Caco-2 (cell line): ENCODE data around the gene KIF16B. TPM values are rescaled to one million over a fixed set of nuclear protein-coding genes. Genes with fewer than 3 reads are reported as not detected.

Experiments used
- BruUV-seq: library from RNA; stranded (reverse); fragments of 400-500 nt; replicated peaks from 2 replicates; lab custom pipeline; 2021; lab: Mats Ljungman, UMichigan
- CTCF ChIA-PET: fragments of 300-600 bp; sonication (Branson Sonifier 250); formaldehyde crosslinking; loops from one replicate; lab custom pipeline; 2022; ENCODE audit warnings: antibody characterized with exemption; lab: Charles Lee
- POLR2A ChIA-PET: fragments of 300-600 bp; sonication (Branson Sonifier 250); formaldehyde crosslinking; loops from one replicate; lab custom pipeline; 2022; ENCODE audit warnings: antibody characterized with exemption; lab: Charles Lee
- DNase-seq, 2 experiments: peaks; one replicate each; pipeline versions ENCODE4 v3.0.0 to v3.0.0-alpha.2; 2020 to 2022
- H3K27me3 ChIP-seq: replicated peaks from 2 replicates; pipeline ENCODE4 v1.6.0; 2011; ENCODE audit warnings: low read length; ENCODE audit not compliant: control insufficient read depth, insufficient read depth
- H3K36me3 ChIP-seq: 2 replicates; pipeline ENCODE4 v1.5.1; 2011; ENCODE audit warnings: low read length; ENCODE audit not compliant: control insufficient read depth, insufficient read depth
- H3K4me1 ChIP-seq: fragments of 250-450 bp; sonication (Bioruptor Pico); 2 replicates; pipeline ENCODE4 v1.5.1; 2020; ENCODE audit warnings: mild to moderate bottlenecking
- H3K4me3 ChIP-seq: 2 replicates; pipeline ENCODE4 v1.5.1; 2011; ENCODE audit warnings: low read depth, mild to moderate bottlenecking, control low read depth, low read length
- H3K9me3 ChIP-seq: fragments of 250-450 bp; sonication (Bioruptor Pico); 2 replicates; pipeline ENCODE4 v1.5.1; 2020; ENCODE audit warnings: mild to moderate bottlenecking, moderate library complexity
- H3K27ac Mint-ChIP-seq: one replicate; pipeline ENCODE4 v1.8.0; 2022; ENCODE audit warnings: mixed read lengths; ENCODE audit not compliant: unreplicated experiment
- H3K27me3 Mint-ChIP-seq: one replicate; pipeline ENCODE4 v1.8.0; 2022; ENCODE audit warnings: mixed read lengths; ENCODE audit not compliant: insufficient read depth, unreplicated experiment
- H3K36me3 Mint-ChIP-seq: one replicate; pipeline ENCODE4 v1.8.0; 2022; ENCODE audit warnings: mild to moderate bottlenecking, mixed read lengths; ENCODE audit not compliant: insufficient read depth, unreplicated experiment
- H3K4me1 Mint-ChIP-seq: one replicate; pipeline ENCODE4 v1.8.0; 2022; ENCODE audit warnings: low read depth, mixed read lengths; ENCODE audit not compliant: unreplicated experiment
- H3K4me3 Mint-ChIP-seq: one replicate; pipeline ENCODE4 v1.8.0; 2022; ENCODE audit warnings: mild to moderate bottlenecking, moderate library complexity, mixed read lengths; ENCODE audit not compliant: unreplicated experiment
- H3K9me3 Mint-ChIP-seq: one replicate; pipeline ENCODE4 v1.8.0; 2022; ENCODE audit warnings: mixed read lengths; ENCODE audit not compliant: unreplicated experiment
- intact Hi-C: fragments of 100-400 bp; cut with micrococcal nuclease; formaldehyde crosslinking; loops from one replicate; pipeline ENCODE4 v1.10.0; 2022; ENCODE audit not compliant: unreplicated experiment
- total RNA-seq: library from RNA; stranded (reverse); gene quantifications from 2 replicates; pipeline ENCODE4 v1.2.3, GENCODE V29; 2022
- TF ChIP-seq, protein P1 (sequence below), 2 experiments: fragments of 200-600 bp in 1 of 2; IDR thresholded peaks; 1 replicate in 1 of 2; 2 replicates in 1 of 2; pipeline versions ENCODE4 v1.5.1 to v1.8.0; 2011 to 2022; ENCODE audit warnings: antibody characterized with exemption in 1 of 2, control low read depth in 1 of 2, inconsistent platforms in 1 of 2, low read depth in 1 of 2, low read length in 1 of 2, mild to moderate bottlenecking in 1 of 2, moderate library complexity in 1 of 2; ENCODE audit not compliant: insufficient read depth in 1 of 2, severe bottlenecking in 1 of 2, unreplicated experiment in 1 of 2

KIF16B gene
- total RNA-seq, 1 experiment from 2014 or later = 11.3 TPM

- TF ChIP-seq, protein P1, sequence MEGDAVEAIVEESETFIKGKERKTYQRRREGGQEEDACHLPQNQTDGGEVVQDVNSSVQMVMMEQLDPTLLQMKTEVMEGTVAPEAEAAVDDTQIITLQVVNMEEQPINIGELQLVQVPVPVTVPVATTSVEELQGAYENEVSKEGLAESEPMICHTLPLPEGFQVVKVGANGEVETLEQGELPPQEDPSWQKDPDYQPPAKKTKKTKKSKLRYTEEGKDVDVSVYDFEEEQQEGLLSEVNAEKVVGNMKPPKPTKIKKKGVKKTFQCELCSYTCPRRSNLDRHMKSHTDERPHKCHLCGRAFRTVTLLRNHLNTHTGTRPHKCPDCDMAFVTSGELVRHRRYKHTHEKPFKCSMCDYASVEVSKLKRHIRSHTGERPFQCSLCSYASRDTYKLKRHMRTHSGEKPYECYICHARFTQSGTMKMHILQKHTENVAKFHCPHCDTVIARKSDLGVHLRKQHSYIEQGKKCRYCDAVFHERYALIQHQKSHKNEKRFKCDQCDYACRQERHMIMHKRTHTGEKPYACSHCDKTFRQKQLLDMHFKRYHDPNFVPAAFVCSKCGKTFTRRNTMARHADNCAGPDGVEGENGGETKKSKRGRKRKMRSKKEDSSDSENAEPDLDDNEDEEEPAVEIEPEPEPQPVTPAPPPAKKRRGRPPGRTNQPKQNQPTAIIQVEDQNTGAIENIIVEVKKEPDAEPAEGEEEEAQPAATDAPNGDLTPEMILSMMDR (IDR thresholded peaks at IDR 0.05; ENCODE audit: insufficient read depth in 1 of 2, low read depth in 1 of 2, low read length in 1 of 2, severe bottlenecking in 1 of 2, unreplicated experiment in 1 of 2) = no peak
- DNase-seq = no peak
- intact Hi-C loops = loop anchor here (5.0 kb wide), 1 partner anchor 38 kb away; no protein-coding TSS in a partner anchor
- Histone ChIP-seq H3K4me3 (no peak overlapping the region), H3K36me3 (0 out of 2 replicates have a peak, but pooled peaks cover 1% of the 10 kb centered on the region), H3K4me1 (peaks cover 15% of the 10 kb centered on the region), H3K9me3 (no peaks in the 10 kb centered on the region), H3K27me3 (no peaks in the 10 kb centered on the region)
- BruUV-seq = no TSS peak
- Mint-ChIP-seq H3K4me1 (peaks cover 11% of the 10 kb centered on the region), H3K27ac (no peak overlapping the region), H3K27me3 (no peaks in the 10 kb centered on the region), H3K36me3 (peaks cover 6% of the 10 kb centered on the region), H3K9me3 (no peaks in the 10 kb centered on the region), H3K4me3 (no peak overlapping the region)
- POLR2A ChIA-PET = no interaction called here
- CTCF ChIA-PET = no interaction called here
Observed at GRCh38 chr20:16369441-16369840, 203.8 kb downstream of the KIF16B start.

DNA sequence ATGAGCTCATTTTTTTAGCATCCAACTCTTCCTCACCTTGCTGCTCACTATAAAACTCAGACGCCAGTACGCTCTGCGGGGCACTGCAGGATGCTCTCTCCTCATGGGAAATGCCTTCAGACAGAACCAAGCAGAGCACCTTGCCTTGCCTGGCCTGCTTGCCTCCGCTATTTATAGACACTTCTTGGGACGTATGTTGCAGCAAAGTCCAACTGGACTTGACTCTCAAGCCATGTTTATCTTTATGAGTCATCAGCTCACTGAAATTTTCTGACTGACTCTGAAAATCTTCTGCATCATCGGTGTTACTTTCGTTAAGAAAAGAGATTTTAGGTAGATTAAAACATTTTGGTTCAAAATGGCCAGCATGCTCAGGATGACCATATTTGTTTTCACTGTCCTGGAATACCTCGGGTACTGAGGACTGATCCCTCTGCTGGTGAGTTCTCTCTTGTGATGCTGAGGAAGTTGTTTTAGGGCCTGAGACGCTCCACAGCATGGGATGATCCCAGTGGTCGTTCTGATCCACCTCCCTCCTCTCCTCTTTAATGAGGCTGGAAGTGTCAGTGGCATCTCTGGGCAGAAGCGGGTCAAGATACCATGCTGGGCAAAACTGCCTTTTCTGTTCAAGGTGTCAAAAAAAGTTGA is 204.5 kb downstream of the KIF16B start:
- H3K27ac Mint-ChIP-seq = peak overlapping the region; percentile 83
- Histone ChIP-seq H3K4me3 (no peak overlapping the region), H3K36me3 (0 out of 2 replicates have a peak, but pooled peaks cover 1% of the 10 kb centered on the region), H3K4me1 (peaks cover 15% of the 10 kb centered on the region), H3K27me3 (no peaks in the 10 kb centered on the region), H3K9me3 (no peaks in the 10 kb centered on the region)
- ChIA-PET POLR2A (no interaction called here), CTCF (interaction anchor here (0.6 kb wide), 1 partner anchor 288 kb away, joined by 3 read pairs; no protein-coding TSS in a partner anchor)
- intact Hi-C loops = loop anchor here (5.0 kb wide), 1 partner anchor 39 kb away; no protein-coding TSS in a partner anchor
- H3K9me3 Mint-ChIP-seq = no peaks in the 10 kb centered on the region
- TF ChIP-seq, protein P1 (IDR thresholded peaks at IDR 0.05; ENCODE audit: insufficient read depth in 1 of 2, low read depth in 1 of 2, low read length in 1 of 2, severe bottlenecking in 1 of 2, unreplicated experiment in 1 of 2) = peak in 1 of 2 experiments; percentile 31
- H3K27me3 Mint-ChIP-seq = no peaks in the 10 kb centered on the region
- peaks cover 11% of the 10 kb centered on the region for H3K4me1 Mint-ChIP-seq
- H3K4me3 Mint-ChIP-seq = peak overlapping the region; percentile 42
- peak; percentile 23 to 52 for DNase-seq
- H3K36me3 Mint-ChIP-seq = peaks cover 6% of the 10 kb centered on the region
- BruUV-seq = no TSS peak

DNA sequence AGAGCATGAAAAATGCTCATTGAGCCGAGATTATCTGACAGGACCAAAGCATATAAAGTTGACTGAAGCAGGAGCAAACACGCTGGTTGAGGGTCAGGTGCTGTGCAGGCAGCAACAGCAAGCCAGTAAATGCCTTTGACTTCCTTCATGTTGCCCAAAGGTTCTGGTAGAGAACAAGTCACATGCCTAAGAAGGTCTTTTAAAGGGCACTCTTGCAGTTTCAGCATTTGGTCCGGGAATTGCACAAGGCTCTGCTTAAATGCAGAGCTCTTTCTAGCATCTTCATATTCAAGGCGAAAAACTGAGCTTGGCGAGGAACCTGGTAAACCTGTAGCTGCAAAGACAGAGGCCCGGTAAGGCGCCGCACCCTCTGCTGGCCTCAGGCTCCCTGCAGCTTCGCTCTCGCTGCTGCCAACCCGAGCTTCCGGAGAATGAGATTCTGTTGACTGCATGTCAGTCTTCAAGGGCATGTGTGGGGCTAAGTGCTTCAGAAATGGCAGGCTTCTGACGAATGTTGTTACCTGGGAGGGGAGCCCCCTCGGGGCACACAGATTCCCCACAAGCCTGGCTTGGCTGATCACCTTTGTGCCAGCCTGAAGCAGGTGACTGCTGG is 205.2 kb downstream of the KIF16B start:
- H3K4me1 Mint-ChIP-seq = peaks cover 11% of the 10 kb centered on the region
- Histone ChIP-seq H3K4me3 (no peak overlapping the region), H3K36me3 (0 out of 2 replicates have a peak, but pooled peaks cover 1% of the 10 kb centered on the region), H3K4me1 (peaks cover 15% of the 10 kb centered on the region), H3K27me3 (no peaks in the 10 kb centered on the region), H3K9me3 (no peaks in the 10 kb centered on the region)
- intact Hi-C loops = loop anchor here (5.0 kb wide), 1 partner anchor 39 kb away; no protein-coding TSS in a partner anchor
- no TSS peak for BruUV-seq
- H3K4me3 Mint-ChIP-seq = peak overlapping the region; percentile 42
- H3K27ac Mint-ChIP-seq = peak overlapping the region; percentile 83
- no peaks in the 10 kb centered on the region for H3K27me3 Mint-ChIP-seq
- ChIA-PET POLR2A (no interaction called here), CTCF (interaction anchor here (0.6 kb wide), 2 partner anchors 288 to 329 kb away, joined by 3 to 4 read pairs; no protein-coding TSS in a partner anchor)
- no peak for DNase-seq
- H3K36me3 Mint-ChIP-seq = peaks cover 6% of the 10 kb centered on the region
- no peaks in the 10 kb centered on the region for H3K9me3 Mint-ChIP-seq
- TF ChIP-seq, protein P1 (IDR thresholded peaks at IDR 0.05; ENCODE audit: insufficient read depth in 1 of 2, low read depth in 1 of 2, low read length in 1 of 2, severe bottlenecking in 1 of 2, unreplicated experiment in 1 of 2) = no peak
